Measurements from ENCODE around the gene SNORC.

SNORC gene

DNA sequence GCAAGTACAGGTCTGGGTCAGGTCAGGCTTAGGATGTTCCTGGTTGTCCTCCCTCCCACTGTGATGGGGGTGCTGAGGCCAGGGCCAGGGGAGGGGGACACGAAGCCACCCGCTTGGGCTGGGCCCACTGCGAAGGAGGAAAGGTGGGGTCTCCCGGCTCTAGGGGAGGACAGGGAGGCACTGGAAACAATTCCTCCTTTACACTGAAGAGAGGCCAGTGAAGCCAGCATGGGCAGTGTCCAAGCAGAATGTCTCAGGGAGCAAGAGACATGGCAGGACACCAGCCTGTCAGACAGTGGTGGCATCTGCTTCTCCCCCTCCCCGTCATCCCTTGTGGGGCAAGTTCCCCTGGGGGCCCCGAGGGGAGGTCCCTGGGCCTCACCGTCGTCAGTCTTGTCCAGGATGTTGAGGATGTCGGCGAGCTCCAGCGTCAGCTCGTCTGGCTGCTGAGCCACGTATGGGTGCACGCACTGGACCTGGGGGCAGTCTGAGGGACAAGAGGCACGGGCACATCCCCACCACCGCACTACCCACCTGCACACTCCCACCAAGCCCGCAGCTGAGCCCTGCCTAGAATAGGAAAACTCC, 10.8 kb downstream of the SNORC start:
- DNase-seq (ENCODE audit: extremely low spot score, insufficient read length, low read depth) (no peak), FAIRE-seq (no peak)

GRCh38 chr2:232882085-232882484, 12.0 kb downstream of the SNORC start:
- DNase-seq (ENCODE audit: extremely low spot score, insufficient read length, low read depth): no peak
- no peak for FAIRE-seq

DNA sequence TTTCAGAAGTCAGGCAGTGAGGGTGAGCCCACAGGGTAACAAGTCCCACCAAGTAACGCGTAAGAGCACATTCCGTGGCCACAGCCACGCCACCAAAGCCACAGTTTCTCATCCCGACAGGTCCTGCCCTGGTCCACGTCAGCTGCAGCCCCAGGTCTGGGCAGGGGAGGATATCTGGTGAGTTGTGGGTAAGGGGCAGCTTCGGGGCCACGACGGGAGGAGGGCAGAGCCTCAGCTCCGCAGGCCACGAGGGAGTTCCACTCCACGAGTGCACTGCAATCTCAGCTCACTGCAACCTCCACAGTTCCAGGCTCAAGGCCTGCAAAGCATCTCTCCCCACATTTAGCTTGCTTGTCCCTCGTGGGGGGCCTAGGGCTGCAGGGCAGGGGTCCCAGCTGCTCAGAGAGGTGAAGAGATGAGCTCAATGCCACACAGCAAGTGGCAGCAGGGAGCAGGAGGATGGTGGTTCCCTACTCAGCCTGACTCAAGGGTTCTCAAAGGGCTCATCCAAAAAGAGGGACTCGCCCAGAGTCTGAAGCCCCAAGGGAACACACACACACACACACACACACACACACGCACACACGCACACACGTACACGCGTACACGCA, 12.5 kb downstream of the SNORC start:
- FAIRE-seq (no peak), DNase-seq (ENCODE audit: extremely low spot score, insufficient read length, low read depth) (no peak)

DNA sequence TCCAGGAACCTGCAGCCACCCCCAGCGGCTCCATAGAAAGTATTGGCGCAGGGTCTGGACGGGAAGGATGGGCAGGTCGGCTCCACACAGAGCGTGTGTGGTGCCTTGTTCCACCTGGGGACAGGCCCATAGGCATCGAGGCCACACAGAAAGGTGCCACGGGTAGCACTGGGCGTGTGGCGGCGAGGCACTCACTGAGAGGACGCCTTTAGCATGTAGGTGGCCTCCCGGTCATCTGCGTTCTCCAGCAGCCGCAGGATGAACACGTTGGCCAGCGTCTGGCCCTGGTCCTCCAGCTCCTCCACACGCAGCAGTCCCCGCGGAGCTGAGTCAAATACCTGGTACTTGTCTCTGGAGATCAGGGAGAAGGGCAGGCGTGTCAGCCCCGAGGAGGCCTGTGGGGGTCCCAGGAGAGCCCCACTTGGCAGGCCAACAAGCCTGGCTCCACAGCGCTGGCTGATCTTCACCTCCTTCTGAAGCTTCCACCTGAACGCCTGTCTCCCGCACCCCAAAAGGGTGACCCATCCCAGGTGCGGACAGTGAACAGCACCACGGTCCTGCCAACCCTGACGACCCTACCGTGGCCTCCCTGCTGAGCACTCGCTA, 13.2 kb downstream of the SNORC start:
- no peak for DNase-seq (ENCODE audit: extremely low spot score, insufficient read length, low read depth)
- FAIRE-seq: no peak

DNA sequence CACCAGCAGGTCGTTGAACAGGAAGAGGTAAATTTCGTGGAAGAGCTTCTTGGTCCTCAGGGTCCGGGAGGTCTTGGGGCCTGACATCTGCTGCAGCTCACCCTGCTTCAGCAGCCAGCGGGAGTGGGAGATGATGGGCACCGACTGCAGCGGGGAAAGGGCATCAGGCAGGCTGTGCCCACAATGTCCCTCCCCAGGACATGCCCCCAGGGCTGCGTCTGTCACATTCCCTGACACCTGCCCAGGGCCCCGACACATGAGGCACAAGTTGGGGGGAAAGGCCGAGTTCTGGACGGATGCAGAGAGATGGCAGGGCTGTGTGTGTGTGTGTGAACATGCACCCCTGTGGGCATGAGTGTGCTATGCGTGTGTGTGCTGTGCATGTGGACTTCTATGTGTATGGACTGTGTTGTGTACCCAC, 13.9 kb downstream of the SNORC start:
- FAIRE-seq (no peak), DNase-seq (ENCODE audit: extremely low spot score, insufficient read length, low read depth) (no peak)

DNA sequence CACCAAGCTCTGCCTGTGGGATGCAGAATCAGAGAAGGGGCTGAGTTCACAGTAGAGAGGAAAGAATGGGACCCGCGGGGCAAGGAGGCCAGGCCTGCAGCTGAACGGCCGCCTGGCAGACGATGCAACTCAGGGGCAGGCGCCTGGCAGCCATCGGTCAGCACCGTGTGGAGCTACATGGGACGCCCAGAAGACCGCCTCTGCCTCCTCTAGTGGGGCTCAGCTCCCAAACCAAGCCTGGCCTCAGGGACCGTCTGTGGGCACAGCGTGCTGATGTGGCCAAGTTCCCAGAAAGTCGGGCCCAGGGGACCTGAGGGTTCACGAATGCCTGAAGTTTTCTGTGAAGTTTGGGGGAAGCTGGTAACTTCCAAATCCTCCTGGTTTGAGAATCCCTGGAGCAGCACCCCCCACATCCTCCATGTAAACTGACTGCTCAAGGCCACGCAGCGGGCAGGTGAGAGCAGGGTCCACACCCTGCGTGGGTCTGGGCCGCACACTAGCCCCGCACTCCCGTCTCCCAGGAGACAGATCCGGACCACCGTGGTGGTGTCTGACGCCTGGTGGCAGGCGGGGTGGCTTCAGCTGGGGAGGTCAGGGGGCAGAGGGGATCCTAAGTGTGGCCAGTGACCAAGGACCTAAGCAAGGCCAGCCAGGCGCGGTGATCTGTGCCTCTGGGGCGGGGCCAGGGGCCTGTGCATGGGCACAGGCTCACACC, 14.6 kb downstream of the SNORC start:
- no peak for FAIRE-seq
- no peak for DNase-seq (ENCODE audit: extremely low spot score, insufficient read length, low read depth)

DNA sequence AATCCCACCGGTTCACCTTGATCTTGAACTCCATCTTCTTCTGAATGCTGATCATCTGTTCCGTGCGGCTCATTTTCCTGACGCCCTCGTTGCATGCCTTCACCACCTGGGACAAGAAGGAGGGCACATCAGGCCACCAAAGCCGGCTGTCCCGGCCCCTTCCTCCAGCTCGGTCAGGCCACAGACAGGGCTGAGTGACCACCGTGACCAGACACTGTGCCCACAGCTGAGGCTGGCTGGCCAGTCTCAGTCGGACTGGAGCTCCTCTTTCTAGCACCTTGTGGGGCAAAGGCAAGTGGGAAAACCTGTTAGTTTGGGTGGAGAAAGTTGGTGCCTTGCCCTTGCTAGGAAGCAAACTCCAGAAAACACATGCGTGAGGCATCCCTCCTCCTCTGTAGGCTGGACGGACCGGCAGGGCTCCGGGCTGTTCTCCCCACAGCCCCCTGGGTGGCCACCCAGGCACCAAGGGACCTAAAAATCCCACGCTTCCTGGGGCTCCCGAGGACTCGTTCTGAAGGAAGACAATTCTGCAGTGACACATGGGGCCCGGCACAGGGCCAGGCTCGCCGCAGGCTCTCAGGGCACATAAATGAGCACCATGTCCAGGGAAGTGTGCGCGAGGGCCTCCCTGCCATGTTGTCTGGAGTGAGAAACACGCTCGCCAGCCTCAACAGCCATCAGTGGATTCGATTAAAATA, 15.3 kb downstream of the SNORC start:
- FAIRE-seq (no peak), DNase-seq (ENCODE audit: extremely low spot score, insufficient read length, low read depth) (no peak)

GRCh38 chr2:232886176-232886575, 16.1 kb downstream of the SNORC start:
- no peak for DNase-seq (ENCODE audit: extremely low spot score, insufficient read length, low read depth)
- no peak for FAIRE-seq

DNA sequence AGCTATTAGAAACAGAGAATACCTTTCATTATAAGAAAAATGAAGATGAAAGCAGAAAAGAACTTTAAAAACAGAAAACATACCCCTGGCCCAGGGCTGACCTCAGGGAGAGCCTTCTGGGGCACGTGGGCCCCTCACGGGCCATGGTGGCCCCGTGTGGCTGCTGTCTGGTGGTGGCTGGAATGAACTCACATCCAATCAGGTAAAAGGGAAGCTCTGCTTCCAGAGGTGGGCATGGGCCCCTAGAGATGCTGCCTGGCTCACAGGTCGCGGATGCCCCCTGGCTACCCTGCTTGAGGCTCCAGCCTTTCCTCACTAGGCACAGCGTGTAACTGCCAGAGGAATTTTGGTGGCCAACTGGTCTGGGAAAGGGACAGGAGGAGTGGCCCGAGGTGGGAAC, 16.6 kb downstream of the SNORC start:
- DNase-seq (ENCODE audit: extremely low spot score, insufficient read length, low read depth) (no peak), FAIRE-seq (no peak)

DNA sequence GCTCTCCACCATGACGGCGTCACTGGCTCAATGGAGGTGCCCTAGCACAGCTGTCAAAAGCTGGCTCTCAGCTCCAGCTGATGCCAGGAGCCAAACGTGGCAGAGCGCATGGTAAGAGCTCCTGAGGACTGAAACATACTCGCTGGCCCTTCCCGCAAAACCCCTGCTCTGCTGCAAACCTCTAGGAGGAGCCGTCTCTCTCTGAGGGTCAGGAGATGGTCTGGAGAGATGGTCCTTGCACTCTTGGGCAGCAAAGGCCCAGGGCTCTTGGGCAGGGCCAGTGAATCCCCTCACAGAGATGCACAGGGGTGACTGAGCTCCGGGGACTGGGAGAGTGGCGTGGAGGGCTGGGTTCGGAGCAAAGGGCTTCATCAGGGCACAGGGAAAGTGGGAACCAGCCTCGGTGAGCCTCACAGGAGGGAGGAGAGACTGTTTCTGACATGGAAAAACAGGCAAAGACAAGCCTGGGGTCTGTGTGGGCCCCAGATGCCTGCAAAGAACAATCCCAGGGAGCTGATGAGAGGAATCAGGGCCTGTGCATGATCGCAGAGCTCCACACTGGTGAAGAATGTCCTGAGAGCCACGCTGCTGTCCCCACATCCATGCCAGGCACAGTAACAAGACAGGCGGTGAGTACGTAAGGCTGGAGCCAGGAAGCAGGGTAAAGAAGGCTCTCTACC, 17.2 kb downstream of the SNORC start:
- no peak for DNase-seq (ENCODE audit: extremely low spot score, insufficient read length, low read depth)
- no peak for FAIRE-seq

DNA sequence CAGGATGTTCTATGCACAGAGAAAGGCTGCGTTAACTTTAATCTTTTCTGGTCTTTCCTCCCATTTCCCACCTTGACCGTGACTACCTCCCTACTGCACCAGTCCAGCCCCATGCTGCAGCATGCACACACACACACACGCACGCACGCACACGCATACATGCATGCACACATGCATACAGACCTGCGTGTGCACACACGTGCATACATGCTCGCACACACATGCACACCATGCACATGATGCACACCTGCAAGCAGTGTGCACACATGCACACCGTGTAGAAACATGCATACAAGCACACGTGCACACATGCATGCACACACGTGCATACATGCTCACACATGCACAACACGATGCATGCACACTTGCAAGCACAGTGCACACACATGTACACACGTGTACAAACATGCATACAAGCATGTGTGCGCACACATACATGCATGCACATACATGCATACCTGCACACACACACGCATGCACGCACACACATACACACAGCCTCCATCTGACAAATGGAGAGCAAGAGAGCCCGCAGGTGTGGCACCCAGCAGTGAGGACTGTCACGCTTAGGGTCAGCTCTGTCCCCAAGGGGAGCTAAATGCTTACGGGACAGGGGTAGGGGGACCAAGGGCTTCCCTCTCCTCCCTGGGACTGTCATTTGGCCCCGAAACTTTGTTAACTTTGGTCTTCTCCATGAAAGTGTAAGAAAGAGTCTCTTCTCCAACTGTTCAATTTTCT, 18.2 kb downstream of the SNORC start:
- FAIRE-seq (no peak), DNase-seq (ENCODE audit: extremely low spot score, insufficient read length, low read depth) (no peak)

GRCh38 chr2:232888839-232889529, 18.9 kb downstream of the SNORC start:
- DNase-seq (ENCODE audit: extremely low spot score, insufficient read length, low read depth) (no peak), FAIRE-seq (no peak)

GRCh38 chr2:232889876-232890401, 19.9 kb downstream of the SNORC start:
- no peak for DNase-seq (ENCODE audit: extremely low spot score, insufficient read length, low read depth)
- no peak for FAIRE-seq

GRCh38 chr2:232890536-232890895, 20.5 kb downstream of the SNORC start:
- DNase-seq (ENCODE audit: extremely low spot score, insufficient read length, low read depth): no peak
- no peak for FAIRE-seq

GRCh38 chr2:232890896-232891601, 21.0 kb downstream of the SNORC start:
- no peak for DNase-seq (ENCODE audit: extremely low spot score, insufficient read length, low read depth)
- no peak for FAIRE-seq

DNA sequence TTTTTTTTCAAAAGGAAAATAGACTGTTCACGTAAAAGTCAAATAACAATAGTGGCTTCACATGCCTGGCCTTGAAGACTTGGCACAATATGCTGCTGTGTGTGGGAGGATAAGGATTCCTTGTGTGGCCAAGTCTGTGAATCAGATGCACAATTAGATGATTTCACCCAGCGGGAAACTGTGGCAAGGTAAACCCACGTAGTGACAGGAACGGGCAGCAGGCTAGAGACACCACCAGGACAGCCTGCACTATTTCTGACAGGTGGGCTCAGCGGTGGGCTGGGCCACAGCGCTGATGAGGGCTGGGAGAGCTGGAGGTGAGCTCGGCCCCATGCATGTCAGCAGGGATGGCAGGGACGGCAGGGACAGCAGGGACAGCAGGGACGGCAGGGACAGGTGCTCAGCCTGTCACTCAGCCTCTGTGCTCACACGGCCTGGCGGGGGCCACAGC, 21.6 kb downstream of the SNORC start:
- no peak for DNase-seq (ENCODE audit: extremely low spot score, insufficient read length, low read depth)
- FAIRE-seq: no peak

GRCh38 chr2:232892221-232892620, 22.2 kb downstream of the SNORC start:
- no peak for FAIRE-seq
- DNase-seq (ENCODE audit: extremely low spot score, insufficient read length, low read depth): no peak

GRCh38 chr2:232892843-232893242, 22.8 kb downstream of the SNORC start:
- DNase-seq (ENCODE audit: extremely low spot score, insufficient read length, low read depth): no peak
- FAIRE-seq: no peak
